NCI-H2171 (cell line): ENCODE measurements around the gene PGBD5.

ENCODE experiments used
- DNase-seq: peaks from one replicate; lab custom pipeline; 2025; lab: John Stamatoyannopoulos, UW

The PGBD5 gene

DNA sequence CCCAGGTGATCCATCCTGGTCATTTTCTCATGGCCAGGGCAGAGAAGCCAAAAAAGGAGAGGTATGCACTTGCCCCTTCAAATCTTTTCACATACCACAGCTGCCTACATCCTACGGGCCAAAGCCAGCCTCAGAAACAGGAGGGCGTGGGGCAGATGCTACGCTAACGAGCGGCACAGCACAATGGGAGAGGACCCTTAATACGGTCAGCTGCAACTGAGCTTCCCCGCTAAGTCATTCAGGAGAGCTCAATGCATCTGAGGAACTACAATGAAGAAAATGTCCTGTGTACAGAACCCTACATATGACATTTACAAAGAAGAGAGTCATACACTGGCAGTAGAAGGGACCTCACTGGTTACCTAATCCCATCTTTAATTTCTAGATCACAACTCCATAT, 78.2 kb downstream of the PGBD5 start:
- no peak for DNase-seq

DNA sequence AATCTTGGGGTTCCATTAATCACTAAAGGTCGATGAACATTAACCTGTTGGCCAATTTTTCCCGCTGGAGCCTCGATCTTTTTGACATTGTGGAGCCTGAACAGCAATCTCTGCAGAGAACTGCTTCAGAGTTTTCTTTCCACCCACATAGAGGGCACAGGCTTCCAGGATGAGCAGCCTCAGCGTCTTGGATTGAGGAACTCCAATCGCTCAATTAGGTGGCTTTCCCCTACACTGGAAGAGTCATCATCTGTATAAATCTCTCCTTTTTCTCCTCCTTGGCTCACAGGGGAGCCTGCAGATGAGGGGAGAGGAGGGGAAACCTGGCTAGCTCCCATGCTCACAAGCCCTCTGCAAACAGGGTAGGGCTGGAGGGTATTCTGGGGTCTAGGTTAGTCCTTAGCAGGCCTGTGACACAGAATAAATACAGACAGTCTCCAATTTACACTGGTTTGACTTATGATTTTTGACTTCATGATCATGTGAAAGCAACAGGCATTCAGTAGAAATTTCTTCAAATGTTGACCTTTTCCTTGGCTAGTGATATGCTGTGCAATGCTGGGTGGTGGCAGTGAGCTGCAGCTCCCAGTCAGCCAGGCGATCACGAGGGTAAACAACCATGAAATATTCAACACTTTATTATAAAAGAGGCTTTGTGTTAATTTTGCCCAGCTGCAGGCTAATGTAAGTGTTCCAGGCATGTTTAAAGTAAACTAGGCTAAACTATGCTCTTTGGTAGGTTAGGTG, 80.8 kb downstream of the PGBD5 start:
- DNase-seq = no peak

DNA sequence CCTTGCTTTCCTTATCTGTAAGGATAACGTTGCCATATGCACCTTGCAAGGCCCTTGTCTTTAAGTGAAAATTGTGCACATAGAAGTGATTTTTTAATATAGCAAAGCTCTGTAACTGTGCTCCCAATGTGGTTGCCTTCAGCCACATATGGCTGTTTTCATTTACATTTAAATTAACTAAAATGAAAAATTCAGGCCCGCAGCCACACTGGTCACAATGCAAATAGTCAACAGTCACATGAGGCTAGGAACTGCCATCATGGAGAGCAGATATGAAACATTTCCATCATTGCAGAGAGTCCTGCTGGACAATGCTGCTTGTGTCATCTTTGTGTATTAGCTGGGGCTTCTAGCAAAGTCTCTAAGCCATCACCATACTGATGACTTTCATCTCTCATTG, 83.4 kb downstream of the PGBD5 start:
- DNase-seq = no peak

DNA sequence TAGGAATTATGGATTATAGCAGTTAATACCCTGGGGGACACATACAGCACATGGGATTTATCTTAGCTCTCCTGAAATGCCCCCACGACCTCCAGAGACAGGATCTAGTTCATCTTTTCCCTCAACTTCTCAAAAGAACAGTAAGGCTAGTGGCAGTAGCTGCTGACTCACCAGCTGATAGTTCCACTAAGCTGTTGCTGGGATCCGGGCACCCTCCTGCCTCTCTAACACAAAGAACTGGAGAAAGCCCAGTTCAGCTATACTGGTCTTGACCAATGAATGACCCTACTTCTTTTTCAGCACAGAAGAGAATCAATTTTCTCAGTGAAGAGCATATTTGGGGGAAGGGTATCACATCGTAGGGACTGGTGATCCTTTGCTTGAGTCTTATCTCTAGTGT, 84.1 kb downstream of the PGBD5 start:
- DNase-seq = no peak

DNA sequence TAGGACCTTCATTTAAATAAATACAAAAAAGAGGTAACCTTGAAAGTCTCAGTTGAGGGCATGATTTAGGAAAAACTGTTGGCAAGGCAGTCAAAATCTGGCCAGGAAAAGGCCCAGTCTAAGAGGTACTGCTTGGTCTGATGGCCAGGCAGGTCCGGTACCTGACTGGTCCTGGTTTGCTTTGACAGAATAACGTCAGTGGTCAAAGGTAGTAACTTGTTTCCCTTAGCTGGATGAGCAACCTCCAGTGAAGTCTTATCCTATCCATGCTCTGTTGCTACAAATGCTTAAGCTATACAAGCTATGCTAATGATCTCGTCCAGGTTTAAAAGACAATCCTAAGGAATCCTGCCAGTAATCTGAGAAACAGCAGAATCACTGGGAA, 85.0 kb downstream of the PGBD5 start:
- DNase-seq = no peak

DNA sequence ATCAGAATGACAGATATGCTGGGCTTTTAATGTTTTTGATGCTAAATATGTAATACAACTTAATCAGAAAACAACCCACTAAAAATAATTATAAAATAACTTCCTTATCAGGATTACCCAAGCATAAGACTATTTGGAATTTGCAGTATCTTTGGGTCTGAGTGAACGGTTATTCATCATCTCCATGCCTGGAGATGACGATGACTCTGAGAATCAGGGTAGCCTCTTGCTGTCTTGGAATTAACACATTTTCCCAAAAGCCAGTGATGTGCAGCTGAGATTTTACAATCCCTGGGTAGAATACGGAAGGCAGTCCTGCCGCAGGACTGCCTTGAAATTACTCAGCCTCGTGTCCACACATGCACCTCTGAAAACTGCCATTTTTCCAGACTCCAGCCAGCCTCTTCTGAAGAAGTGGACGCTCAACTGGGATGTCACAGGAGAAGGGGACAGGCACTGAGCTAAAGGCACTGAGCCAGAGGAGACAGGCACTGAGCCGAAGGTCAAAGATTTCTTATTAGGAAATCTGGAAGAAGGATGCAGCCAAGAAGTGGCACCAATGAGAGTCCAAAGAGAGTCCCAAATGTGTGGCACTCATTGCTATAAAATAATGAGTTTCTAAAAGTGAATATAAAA, 85.5 kb downstream of the PGBD5 start:
- DNase-seq = no peak

DNA sequence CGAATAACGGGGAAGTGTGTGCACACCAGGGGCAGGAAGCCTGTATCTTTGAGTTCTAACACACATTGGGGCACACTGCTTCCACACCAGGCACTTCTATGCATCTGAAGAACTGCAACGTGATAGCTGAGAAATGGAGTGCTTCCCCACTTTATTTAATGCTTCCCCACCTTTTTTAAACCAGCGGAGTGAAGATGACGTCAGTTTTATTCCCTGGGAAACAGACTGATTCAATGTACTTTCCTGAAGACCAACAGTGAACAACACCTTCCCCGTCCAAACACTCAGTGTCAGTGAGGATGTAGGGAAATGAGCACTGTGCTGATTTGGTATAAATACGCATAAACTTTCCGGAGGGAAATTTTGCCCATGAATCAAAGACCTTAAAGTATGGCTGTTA, 87.1 kb downstream of the PGBD5 start:
- DNase-seq = no peak

DNA sequence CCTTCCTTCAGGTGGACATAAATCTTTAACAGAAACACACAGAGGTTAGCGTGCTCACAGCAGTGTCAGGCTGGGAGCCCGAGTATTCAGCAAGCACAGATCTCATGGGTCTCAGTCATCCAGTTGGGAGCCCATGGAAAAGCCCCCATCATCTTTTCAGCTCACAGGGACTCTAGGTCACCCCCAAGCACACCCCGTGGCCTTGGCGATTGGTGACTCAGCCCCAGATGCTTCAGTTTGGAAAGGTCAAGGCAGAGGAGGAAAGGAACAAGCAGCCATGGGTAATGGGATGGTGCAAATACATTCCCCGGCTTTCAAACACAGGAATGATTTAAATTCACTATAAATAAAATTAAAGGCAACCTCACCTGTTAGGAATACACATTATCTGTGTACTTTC, 88.9 kb downstream of the PGBD5 start:
- DNase-seq = no peak

DNA sequence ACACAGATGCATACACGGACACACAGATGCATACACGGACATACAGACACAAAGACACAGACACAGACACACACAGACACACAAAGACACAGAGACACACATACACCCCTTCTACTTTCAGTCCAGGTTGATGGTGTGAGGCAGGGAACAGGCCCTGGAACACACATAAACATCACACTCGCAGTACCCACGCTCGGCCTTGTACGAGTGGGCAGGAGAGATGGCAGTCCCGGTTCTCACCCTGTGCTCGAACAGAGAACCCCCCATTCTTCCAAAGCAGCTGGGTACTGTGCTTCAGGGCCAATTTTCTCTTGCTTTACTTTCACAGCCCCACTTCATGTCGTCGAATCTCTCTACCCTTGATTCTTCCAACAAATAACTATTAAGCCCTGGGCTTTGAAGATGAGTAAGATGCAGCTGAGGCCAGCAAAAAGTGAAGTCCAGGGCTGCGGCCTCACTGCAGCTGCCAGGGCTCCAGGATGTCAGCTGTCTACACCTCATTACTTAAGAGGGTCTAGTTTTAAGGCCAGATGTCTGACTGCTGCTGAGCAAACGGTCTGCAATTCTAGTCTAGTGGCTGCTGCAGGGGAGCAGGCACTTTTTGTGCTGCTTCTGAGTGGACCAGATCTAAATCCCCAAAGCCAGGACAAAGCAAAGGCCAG, 90.1 kb downstream of the PGBD5 start:
- no peak for DNase-seq

DNA sequence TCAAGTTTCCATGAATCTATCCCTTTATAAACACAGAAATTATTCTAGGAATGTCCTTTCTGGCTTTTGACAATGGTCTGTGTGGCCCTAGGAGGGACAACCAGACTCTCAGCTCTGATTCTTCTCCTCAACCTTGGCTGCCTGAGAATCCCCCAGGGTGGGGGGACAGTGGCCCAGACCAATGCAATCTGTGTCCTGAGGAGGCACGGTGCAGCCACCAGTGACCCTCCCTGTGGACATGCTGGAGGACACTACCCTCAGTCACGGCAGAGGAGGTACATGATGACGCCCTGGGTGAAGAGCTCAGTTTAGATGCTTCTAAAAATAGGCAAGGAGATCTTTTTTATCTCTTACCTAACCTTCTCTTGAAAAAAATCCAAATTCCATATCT, 91.7 kb downstream of the PGBD5 start:
- DNase-seq = no peak

DNA sequence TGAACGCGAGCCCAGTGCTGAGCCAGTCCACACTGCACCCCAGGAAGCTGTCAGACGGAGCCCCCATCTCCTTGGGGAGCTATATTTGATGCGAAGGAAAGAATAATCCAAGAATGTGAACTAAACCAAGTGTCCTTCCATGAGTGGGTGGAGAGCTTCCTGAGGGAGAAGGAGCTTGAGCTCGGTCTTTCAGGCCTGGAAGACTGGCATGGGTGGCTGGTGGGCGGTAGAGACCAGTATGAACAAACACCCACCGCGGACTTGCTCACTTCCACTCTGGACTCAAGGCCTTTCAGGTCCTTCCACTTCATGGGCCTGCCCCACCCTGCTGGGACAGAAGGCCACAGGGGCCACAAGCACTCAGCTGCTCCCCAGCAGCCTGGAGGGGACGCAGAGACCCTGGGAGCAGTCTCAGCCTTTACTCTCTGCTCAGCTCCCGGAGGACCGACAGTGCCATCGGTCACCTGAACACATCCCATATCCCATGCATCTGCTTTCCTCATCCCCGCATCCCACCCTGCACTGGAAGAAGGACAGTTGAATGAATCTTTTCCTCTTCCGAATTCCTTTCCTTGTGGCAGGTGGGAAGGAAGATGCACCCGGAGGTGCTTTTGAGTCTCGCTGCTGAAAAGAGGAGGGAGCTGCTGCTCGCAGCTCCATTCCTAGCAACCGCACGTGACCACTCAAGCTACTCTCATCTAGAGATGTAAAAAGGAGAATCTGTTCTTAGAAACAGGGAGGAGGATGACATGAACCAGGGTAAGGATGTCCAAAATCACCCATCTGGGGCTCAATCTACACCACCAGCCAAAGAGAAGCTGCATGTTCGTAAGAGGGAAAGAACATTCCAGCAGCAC, 92.3 kb downstream of the PGBD5 start:
- no peak for DNase-seq

DNA sequence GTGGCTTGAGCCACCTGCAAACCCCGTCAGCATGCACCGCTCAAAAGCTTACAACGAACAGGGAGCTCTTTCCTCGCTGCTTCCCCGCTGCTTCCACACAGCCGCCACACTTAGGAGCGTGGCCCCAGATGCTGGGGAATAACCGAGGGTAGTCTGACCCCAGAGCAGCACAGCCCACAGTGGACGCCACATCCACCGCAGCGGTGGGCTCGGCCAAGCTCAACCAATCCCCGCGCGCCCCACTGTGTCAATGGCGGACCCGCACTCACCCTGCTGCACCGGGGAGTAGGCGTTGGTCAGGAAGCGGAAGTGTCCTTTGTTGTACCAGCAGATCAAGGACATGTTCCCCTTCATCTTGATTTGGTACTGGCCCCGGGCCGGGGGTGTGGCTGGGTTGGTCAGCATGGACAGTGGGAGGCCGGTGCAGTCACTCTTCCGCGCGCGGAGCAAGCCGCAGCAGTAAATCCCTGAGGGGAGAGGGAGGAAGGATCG, 93.5 kb downstream of the PGBD5 start:
- no peak for DNase-seq

DNA sequence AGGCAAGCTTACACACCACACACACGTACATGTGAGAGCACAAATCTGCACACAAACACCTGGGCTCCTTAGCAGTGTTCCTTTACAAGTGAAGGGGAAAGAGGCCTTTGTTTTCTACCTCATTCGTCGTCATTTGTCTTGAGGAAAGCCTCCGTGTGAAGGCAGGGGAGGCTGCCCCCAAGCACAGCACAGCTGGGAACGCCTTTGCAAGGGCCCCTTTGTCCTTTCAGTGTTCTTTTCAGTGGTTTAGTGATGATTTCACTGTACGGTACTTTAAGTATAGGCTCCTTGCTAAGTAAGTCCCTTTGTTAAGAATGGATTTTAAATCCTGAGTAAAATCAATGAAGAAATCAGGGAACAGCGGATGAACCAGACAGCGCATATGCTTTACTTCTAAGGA, 94.1 kb downstream of the PGBD5 start:
- DNase-seq = no peak

DNA sequence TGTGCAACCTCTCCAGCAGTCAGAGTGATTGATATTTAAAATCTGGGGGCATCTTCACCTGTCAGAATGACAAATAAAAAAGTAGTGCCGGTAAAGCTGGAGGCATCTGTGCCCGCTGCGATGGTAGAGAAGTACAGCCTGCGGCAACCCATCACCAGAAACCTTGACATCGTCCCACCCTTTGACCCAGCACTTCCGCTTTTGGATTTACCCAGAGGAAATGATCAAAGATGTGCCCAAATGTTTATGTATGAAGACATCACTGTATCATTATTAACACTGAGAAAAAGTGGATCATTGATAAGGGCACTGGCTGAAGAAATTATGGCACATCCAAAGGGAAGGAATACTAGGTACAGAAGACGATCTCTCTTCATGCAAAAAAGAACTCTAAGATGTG, 96.0 kb downstream of the PGBD5 start:
- DNase-seq = no peak

DNA sequence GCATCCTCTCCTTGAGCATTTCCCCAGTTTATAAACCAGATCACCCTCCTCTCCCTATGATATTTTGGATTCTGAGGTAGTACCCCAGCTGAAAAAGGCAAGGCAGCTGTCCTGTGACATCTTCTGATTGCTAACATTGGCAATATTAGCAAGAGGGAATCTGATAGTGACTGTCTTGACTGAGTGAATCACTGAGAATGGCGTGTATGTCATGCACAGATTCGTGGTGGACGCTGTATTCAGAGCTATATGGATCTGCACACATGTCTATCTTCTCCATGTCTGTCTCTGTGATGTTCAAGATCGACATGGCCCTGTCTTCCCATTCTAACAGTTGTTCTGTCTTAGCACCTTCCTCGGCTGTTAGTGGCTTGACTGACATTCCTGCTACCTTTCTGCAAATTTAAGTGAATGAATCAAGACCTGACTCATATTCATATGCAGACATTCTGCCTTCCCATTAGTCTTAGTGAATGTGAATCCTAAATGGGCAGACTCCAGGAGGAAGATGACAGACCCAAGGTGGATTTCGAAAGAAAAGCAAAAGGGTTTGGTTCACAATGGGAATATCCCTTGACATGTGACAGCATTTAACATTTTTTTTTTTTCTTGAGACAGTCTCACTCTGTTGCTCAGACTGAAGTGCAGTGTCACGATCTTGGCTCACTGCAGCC, 97.7 kb downstream of the PGBD5 start:
- no peak for DNase-seq

DNA sequence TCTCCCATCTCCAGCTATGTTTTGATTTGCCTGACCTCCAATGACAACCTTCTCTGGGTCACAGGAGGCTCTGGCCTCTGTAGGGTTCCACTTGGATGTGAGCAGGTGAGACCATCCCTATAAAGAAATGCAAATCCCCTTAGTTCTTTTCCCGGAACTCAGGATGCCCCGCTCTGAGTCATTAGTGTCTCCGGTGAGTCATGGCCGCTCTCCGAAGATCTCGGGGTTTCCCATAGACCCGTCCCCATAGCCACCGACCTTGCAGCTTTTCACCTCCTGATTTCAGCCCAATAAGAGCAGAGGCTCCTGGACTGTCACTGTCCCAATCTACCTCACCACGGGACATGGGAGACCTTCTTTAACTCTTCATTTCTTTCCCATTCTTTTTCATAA, 98.2 kb downstream of the PGBD5 start:
- no peak for DNase-seq

DNA sequence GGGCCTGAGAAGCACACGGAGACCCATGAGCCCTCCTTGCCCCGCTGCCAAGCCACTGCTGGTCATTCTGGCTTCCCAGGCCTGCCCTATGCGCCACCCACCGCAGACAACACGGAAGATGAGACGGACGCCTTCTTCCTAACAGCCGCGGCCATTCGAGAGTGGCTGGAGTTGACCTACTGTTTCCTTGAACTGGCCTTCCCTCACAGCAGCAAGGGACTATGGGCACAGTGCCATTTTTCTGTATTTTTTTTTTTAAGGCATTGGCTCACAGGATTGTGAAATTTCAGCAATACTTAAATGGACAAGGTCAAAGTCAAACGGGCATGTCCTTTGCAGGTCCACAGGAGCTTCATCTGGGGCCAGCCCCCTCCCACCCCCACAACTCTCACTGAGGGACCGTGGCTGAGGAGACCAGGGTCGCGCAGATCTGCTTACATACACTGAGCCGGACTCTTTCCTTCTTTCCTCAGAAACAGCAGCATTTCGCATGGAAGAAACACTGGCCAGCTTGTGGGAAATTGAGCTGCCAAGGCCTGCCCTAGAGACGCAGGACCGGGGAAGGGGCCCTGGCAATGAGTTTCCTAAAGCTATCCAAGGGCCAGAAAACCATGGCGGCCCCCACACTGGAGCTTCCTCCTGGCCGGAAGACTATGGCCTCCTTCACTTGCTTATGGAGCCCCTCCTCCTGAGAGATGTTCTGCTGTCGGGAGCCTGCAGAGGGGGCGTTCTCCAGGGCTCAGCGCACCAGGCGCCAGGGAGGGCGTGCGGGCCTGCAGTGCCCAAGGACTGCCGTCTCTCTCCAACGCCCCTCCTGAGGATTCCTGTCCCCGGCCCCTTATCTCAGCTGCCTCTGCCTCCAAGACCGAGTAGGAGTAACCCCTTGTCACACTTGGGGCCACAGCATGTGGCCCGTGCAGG, 98.9 kb downstream of the PGBD5 start:
- no peak for DNase-seq

DNA sequence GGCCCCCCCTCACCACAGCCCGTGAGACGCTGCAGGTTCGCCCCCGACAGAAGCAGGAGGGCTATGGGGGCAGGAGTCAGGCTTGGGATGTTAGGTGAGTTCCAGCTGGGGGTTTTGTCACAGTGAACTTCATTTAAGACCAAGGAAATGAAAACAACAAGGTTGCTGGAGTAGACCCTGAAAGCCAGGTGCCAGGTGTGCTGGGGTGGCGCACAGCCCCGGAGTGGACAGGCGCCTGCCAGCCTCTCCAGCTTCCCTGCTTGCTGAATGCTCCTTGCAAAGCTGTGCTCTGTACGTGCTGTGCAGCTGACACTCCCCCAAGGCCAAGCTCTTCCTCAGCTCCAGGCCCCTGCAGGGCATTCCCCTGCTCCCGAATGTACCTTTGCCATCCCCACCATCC, 102.4 kb downstream of the PGBD5 start:
- no peak for DNase-seq

DNA sequence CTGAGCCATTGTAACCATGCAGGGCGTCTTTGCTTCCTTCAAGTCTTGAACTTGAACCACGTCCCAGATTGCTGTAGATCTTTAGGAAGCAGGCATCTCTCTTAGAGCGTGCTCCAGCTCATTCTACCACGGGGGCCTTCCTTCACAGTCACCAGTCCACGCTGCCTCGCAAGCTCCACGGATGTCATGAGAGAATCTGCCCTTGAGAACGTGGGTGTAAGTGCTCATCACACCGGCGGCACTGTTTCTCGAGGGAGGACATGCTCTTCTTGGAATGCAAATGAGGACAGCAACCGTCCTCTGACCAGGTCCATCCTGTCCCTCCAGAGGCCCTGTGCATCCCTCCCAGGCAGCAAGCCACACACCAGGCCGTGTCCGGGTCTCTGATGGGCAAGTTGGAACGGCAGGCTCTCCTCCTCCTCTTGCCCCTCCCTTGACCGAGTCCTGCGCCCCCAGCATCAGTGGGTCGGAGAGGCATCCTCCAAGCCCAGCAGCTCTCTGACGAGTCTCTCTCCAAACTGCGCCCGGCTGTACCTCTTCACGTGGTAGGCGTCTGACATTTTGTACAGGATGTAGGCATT, 103.1 kb downstream of the PGBD5 start:
- no peak for DNase-seq

DNA sequence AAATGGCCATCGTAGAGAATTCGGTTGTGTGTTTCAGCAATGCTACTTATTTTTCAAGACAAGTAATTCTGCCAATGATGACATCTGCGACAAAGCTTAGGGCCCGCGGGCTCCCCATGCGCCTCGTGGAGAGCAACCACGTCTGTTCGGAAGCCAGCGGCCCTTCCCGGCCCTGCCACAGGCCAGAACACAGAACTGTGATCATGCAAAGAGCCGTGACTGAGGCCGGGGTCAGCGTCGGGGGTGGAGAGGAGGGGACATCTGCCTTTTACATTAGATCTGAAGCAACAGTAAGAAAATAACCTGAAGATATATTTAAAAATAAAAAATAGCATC, 103.7 kb downstream of the PGBD5 start:
- DNase-seq = no peak
